ENCODE data around the gene PIAS1.
"Not testable (repeated sequence)": the region's sequence is repeated elsewhere in the genome, so short reads cannot be mapped to it uniquely, and the experiment has no call there.

Gene PIAS1

GRCh38 chr15:68034719-68035293, 19.3 kb upstream of the PIAS1 start:
- no peak for DNase-seq (ENCODE audit: low read depth)

GRCh38 chr15:68038246-68038645, 15.9 kb upstream of the PIAS1 start:
- no peak for DNase-seq (ENCODE audit: low read depth)

DNA sequence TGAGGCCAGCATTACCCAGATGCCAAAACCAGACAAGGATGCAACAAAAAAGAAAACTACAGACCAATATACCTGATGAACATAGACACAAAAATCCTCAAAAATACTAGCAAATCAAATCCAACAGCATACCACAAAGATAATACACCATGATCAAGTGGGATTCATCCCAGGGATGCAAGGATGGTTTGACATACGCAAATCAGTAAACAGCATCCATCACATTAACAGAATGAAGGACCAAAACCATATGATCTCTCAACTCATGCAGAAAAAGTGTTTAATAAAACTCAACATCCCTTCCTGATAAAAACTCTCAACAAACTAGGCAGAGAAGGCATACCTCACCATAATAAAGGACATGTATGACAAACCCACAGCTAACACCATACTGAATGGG, 14.0 kb upstream of the PIAS1 start:
- DNase-seq (ENCODE audit: low read depth) = no peak

DNA sequence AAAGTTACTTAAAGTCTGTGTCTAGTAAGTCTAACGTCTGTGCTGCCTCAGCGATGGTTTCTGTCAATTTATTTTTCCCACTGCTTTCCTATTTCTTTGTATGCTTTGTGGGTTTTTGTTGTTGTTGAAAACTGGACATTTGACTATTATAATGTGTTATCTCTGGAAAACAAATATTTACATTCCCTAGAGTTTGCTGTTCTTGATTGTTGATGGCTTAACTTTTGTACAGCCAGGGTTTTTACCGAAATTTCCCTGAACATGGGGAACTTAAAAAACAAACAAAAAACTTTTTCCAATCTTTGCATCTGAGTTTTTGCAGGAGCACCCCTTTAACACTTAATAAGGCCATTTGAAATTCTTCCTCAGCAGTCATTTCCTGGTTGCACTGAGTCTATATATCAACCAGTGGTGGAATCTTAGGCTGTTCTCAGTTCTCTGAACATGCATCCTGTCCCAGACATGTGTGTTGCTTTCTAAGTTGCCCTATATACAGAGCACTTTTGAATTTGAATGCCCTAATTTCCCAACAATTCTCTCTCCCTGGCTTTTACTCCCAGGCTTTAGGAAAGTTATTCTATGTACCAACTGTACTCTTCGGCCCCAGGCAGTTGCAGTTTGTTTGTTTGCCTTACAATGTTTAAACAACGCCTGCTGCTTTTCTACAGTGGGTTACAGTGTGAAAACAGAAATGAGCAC, 11.8 kb upstream of the PIAS1 start:
- no peak for DNase-seq (ENCODE audit: low read depth)

DNA sequence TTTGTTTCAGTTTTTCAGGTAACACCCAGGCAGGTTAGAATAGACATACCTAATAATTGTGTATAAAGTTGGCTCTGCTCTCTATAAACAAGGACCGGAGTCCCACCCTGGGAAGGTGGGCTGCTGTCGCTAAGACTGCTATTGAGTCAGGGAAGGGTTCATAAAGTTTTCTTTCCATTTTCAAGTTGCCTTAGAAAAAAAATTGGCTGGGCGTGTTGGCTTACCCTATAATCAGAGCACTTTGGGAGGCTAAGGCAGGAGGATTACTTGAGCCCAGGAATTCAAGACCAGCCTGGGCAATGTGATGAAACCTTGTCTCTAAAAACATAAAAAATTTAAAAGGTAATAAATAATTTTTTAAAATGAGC, 11.3 kb upstream of the PIAS1 start:
- no peak for DNase-seq (ENCODE audit: low read depth)

- no peak for DNase-seq (ENCODE audit: low read depth)
Measured at GRCh38 chr15:68045289-68046265, 8.5 kb upstream of the PIAS1 start.

DNA sequence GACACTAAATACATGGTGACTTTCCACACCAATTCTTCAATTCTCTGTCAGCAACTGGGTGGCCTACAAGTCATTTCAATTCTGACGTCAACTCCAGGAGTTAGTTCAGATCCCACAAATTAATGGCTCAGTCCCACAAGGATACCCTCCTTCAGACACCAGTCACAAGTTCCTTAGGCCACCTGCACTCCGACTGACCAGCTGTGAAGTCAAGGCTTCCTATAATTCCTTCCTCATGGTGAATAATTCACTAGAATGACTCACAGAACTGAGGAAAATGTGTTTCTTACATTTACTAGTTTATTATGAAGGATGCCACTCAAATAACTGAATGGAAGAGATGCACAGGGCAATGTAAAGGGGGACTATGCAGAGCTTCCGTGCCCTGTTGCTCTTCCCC, 6.3 kb upstream of the PIAS1 start:
- no peak for DNase-seq (ENCODE audit: low read depth)

- no peak for DNase-seq (ENCODE audit: low read depth)
Measured at GRCh38 chr15:68051109-68051508, 3.0 kb upstream of the PIAS1 start.

- no peak for DNase-seq (ENCODE audit: low read depth)
Measured at GRCh38 chr15:68051907-68052306, 2.2 kb upstream of the PIAS1 start.

GRCh38 chr15:68052431-68052830, 1.7 kb upstream of the PIAS1 start:
- DNase-seq (ENCODE audit: low read depth) = no peak

- no peak for DNase-seq (ENCODE audit: low read depth)
Measured at GRCh38 chr15:68053001-68053400, 1.1 kb upstream of the PIAS1 start.

DNA sequence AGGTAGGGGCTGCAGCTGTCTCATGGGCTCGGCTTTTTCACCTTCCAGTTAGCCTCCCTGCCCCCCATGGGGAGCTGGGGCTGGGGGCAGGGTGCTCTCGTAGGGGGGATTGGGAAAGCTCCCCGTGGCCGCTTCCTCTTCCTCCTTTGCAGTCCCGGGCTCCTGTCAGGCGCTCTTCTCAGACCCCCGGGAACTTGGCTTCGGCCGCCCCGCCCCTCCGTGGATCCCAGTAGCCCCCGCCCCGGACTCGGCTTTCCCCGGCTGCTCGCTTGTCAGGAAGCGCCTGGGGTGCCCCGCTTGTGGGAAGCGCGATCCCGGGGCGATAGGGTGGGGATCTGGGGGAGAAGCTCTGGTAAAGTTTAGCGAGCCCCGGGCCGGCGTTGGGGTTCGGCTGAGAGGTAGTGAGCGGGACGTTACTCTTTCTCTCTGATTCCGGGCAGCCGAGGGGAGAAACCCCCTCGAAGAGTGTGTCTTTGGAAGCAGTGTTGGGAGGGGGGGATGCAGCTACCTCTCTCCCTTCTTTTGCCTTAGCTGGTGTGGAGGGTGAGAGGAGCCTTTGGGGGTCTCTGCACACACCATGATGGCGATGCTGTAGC, 611 bp downstream of the PIAS1 start:
- peak; percentile 8 for DNase-seq (ENCODE audit: low read depth)

GRCh38 chr15:68055224-68055705, 1.1 kb downstream of the PIAS1 start:
- peak; percentile 59 for DNase-seq (ENCODE audit: low read depth)

GRCh38 chr15:68056097-68056865, 2.2 kb downstream of the PIAS1 start:
- no peak for DNase-seq (ENCODE audit: low read depth)

- no peak for DNase-seq (ENCODE audit: low read depth)
Measured at GRCh38 chr15:68057034-68057433, 2.9 kb downstream of the PIAS1 start.

DNA sequence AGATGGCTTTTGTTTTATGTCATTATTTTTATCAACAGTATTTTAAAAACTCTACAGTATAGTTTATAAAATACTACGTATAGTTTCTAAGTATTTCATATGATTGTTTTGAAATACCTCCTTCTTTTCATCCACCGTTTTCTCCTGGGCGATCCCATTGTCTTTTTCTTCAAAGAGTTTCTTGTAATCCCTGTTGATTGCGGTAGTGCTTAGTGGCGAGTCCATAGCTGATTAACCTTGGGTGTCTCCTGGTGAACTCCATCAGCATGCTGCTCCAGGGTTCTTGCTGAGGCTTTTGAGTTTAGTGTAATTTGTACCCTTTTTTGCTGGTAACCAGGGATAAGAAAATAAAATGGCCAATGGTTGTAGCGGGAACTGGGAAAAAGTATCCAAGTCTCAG, 3.6 kb downstream of the PIAS1 start:
- DNase-seq (ENCODE audit: low read depth) = no peak

DNA sequence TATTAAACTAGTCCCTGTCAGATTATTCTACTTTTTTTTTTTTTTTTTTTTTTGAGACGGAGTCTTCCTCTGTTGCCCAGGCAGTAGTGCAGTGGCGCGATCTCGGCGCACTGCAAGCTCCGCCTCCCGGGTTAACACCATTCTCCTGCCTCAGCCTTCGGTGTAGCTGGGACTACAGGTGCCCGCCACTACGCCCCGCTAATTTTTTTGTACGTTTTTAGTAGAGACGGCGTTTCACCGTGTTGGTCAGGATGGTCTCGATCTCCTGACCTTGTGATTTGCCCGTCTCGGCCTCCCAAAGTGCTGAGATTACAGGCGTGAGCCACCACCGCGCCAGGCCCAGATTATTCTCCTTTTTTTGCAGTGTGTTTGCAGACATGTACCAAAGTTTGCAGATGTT, 4.9 kb downstream of the PIAS1 start:
- DNase-seq (ENCODE audit: low read depth) = not testable (repeated sequence)

GRCh38 chr15:68059630-68060029, 5.5 kb downstream of the PIAS1 start:
- DNase-seq (ENCODE audit: low read depth) = no peak

- DNase-seq (ENCODE audit: low read depth) = no peak
Measured at GRCh38 chr15:68061171-68061570, 7.1 kb downstream of the PIAS1 start.

DNA sequence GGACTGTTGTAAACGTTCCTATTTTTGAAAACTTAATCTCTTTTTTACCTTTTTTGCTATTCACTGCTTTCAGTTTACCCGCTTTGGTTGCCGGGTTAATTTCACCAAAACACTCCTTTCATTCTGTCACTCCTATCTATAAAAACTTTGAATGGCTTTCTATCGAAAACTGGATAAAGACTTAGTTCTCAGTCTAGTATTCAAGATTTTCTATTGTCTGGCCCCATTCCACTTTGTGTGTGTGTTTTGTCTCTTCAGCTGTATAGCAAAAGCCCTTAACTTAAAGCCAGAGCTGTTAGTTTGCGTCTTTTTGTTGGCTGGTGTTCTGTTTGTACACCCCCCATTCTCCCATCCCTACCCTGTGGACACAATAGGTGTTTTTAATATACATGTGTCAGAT, 7.5 kb downstream of the PIAS1 start:
- DNase-seq (ENCODE audit: low read depth) = no peak

DNA sequence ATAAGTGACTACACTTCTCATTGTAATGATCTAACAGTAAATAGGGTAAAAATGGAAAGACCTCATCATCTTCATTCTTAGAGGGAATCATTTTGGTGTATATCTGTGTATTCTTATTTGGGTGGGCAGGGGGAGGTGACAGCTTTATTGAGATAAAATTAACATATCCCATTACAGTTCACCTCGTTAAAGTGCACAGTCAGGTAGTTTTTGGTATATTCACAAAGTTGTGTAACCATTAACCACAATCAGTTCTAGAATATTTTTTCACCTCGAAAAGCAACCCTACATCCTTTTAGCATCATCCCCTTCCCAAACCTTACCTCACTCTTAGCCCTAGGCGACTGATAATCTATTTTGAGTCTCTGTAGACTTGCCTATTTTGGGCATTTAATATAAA, 8.1 kb downstream of the PIAS1 start:
- no peak for DNase-seq (ENCODE audit: low read depth)
